Neural progenitor cell (in vitro differentiated cells): ENCODE data around the gene RGS12.

Source experiments
- CTCF ChIP-seq: fragments of 200-600 bp; sonication (generic); IDR thresholded peaks from 2 replicates; pipeline ENCODE4 v1.5.1; 2017; ENCODE audit warnings: antibody characterized with exemption, mild to moderate bottlenecking
- EZH2 ChIP-seq: fragments of 200-600 bp; sonication (generic); IDR thresholded peaks from 2 replicates; pipeline ENCODE4 v1.6.1; 2017; ENCODE audit warnings: antibody characterized with exemption, mild to moderate bottlenecking, moderate library complexity
- EZH2phosphoT487 ChIP-seq: fragments of 200-600 bp; sonication (generic); IDR thresholded peaks from 2 replicates; pipeline ENCODE4 v1.6.1; 2017; ENCODE audit warnings: antibody characterized with exemption

- TF ChIP-seq EZH2 (no peak), CTCF (no peak), EZH2phosphoT487 (no peak)
Measured at GRCh38 chr4:3263053-3263875, 29.6 kb upstream of the RGS12 start.
